HEK293T (cell line): ENCODE measurements around the gene TBX21.
A peak's percentile ranks its signal among the peaks of the same experiment; 100 is the strongest.
"Not testable (repeated sequence)": the region's sequence is repeated elsewhere in the genome, so short reads cannot be mapped to it uniquely, and the experiment has no call there.

Experiments
- CTCF ChIA-PET: fragments of 350-600 bp; formaldehyde crosslinking; extraction: SDS; loops from one replicate; lab custom pipeline; 2021; ENCODE audit warnings: antibody characterized with exemption, inconsistent platforms; lab: Yijun Ruan, JAX
- POLR2A ChIA-PET: fragments of 350-600 bp; formaldehyde crosslinking; extraction: SDS; loops from one replicate; lab custom pipeline; 2020; ENCODE audit warnings: antibody characterized with exemption, inconsistent platforms; lab: Yijun Ruan, JAX
- DNase-seq: peaks from one replicate; pipeline ENCODE4 v3.0.0; 2012; ENCODE audit warnings: mixed read lengths; ENCODE audit errors: extremely low spot score
- ARNT ChIP-seq: fragments of 450-650 bp; IDR thresholded peaks from 2 replicates; pipeline ENCODE4 v1.6.1; 2017; ENCODE audit warnings: mild to moderate bottlenecking
- BHLHE40 ChIP-seq: fragments of 450-650 bp; IDR thresholded peaks from 2 replicates; pipeline ENCODE4 v1.6.1; 2016; ENCODE audit warnings: mild to moderate bottlenecking, moderate library complexity, borderline replicate concordance
- ELF4 ChIP-seq: fragments of 450-650 bp; IDR thresholded peaks from 2 replicates; pipeline ENCODE4 v1.6.1; 2017; ENCODE audit warnings: antibody characterized with exemption
- FOXA1 ChIP-seq: fragments of 450-650 bp; IDR thresholded peaks from 2 replicates; pipeline ENCODE4 v1.6.1; 2016; ENCODE audit warnings: mild to moderate bottlenecking
- FOXK2 ChIP-seq: fragments of 450-650 bp; IDR thresholded peaks from 2 replicates; pipeline ENCODE4 v1.6.1; 2016; ENCODE audit warnings: mild to moderate bottlenecking
- FOXM1 ChIP-seq: fragments of 450-650 bp; IDR thresholded peaks from 2 replicates; pipeline ENCODE4 v1.6.1; 2017; ENCODE audit warnings: mild to moderate bottlenecking, borderline replicate concordance
- HDGF ChIP-seq: fragments of 450-650 bp; IDR thresholded peaks from 2 replicates; pipeline ENCODE4 v1.6.1; 2017; ENCODE audit warnings: antibody characterized with exemption, borderline replicate concordance
- L3MBTL2 ChIP-seq: fragments of 450-650 bp; conservative IDR thresholded peaks from 2 replicates; pipeline ENCODE4 v1.6.1; 2016; ENCODE audit warnings: mild to moderate bottlenecking
- LEF1 ChIP-seq: fragments of 450-650 bp; IDR thresholded peaks from 2 replicates; pipeline ENCODE4 v1.6.1; 2017; ENCODE audit warnings: mild to moderate bottlenecking, borderline replicate concordance
- NFRKB ChIP-seq: fragments of 450-650 bp; IDR thresholded peaks from 2 replicates; pipeline ENCODE4 v1.6.1; 2016; ENCODE audit warnings: mild to moderate bottlenecking, moderate library complexity
- PKNOX1 ChIP-seq: fragments of 450-650 bp; IDR thresholded peaks from 2 replicates; pipeline ENCODE4 v1.6.1; 2016
- SP1 ChIP-seq: fragments of 450-650 bp; IDR thresholded peaks from 2 replicates; pipeline ENCODE4 v1.6.1; 2017
- SUZ12 ChIP-seq: fragments of 450-650 bp; IDR thresholded peaks from 2 replicates; pipeline ENCODE4 v1.6.1; 2016; ENCODE audit warnings: mild to moderate bottlenecking
- TARDBP ChIP-seq: fragments of 450-650 bp; IDR thresholded peaks from 2 replicates; pipeline ENCODE4 v1.6.1; 2016
- ZNF384 ChIP-seq: fragments of 450-650 bp; IDR thresholded peaks from 2 replicates; pipeline ENCODE4 v1.6.1; 2016

Gene TBX21

DNA sequence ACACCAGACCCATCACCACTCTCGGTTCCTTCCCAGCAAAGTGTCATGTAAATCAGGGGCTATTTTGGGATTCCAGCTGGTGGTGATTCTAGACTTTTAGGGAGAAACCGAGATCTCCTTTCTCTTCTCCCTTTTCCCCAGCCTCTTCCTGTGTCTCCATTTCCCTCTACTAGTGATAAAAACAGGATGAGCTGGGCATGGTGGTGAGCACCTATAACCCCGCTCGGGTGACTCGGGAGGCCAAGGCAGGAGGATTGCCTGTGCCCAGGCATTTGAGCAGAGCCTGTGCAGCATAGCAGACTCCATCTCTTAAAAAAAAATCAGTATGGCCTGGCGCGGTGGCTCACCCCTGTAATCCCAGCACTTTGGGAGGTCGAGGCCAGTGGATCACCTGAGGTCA is 6.1 kb downstream of the TBX21 start:
- DNase-seq: no peak
- POLR2A ChIA-PET: no interaction called here
- CTCF ChIA-PET: interaction anchor here (0.8 kb wide), 1 partner anchor 40 kb away, joined by 3 read pairs; no protein-coding TSS in a partner anchor
- TF ChIP-seq L3MBTL2: no peak
- TF ChIP-seq BHLHE40: no peak
- TF ChIP-seq FOXM1: no peak

DNA sequence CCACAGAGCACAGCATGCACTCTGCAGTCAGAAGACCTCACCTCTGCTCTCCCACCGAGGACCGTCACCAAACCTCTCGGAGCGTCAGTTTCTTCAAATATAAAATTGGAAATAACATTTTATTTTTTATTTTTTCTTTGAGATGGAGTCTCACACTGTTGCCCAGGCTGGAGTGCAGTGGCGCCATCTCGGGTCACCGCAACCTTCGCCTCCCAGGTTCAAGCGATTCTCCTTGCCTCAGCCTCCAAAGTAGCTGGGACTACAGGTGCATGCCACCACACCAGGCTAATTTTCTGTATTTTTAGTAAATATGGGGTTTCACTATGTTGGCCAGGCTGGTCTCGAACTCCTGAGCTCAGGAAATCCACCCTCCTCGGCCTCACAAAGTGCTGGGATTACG is 6.9 kb downstream of the TBX21 start:
- CTCF ChIA-PET: interaction anchor here (1.4 kb wide), 1 partner anchor 76 kb away, joined by 6 read pairs; no protein-coding TSS in a partner anchor

DNA sequence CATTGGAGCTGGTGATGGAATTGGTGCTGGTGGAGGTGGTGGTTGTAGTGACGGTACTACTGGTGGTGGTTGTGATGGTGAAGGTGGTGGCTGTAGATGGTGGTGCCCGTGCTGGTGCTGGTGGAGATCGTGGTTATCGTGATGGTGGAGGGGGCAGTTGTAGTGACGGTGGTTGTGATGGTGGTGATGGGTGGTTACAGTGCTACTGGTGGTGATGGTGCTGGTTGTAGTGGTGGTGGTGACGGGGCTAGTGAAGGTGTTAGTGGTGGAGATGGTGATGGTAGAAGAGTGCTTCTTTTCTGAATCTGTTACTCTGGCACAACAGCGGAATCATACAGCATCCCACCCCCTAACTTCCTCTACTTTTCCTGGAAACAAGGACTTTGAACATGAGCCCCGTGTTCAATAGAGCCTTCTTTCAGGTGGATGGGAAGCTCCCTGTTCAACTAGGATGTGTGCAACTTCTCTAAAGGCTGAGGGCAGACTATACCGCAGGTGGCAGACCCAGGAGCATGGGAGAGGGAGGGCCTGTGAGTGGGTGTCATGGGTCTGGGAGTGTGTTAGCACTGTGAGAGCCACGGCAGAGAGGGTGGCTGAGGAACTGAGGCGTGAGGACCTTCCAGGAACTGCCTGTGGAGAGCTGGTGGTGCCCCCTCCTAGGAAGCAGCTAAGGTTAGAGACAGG is 8.2 kb downstream of the TBX21 start:
- no peak for TF ChIP-seq ZNF384
- ChIA-PET POLR2A (no interaction called here), CTCF (interaction anchor here (0.6 to 1.9 kb wide), 9 partner anchors 9 to 87 kb away, joined by 3 to 10 read pairs (median 5); partner anchors contain the start of gene TBX21)
- no peak for DNase-seq

More for the DNA sequence above, 6.9 kb downstream of the TBX21 start:
- DNase-seq: not testable (repeated sequence)
- POLR2A ChIA-PET: interaction anchor here (0.9 kb wide), 1 partner anchor 91 kb away, joined by 3 read pairs; the partner anchor contains the start of genes LRRC46 and MRPL10

GRCh38 chr17:47741793-47742145 is 8.7 kb downstream of the TBX21 start:
- DNase-seq: no peak

GRCh38 chr17:47742319-47743181 is 9.5 kb downstream of the TBX21 start:
- peak; percentile 83 for DNase-seq
- TF ChIP-seq ELF4 (no peak), FOXM1 (no peak), LEF1 (no peak), FOXK2 (no peak), SUZ12 (no peak), L3MBTL2 (no peak), SP1 (no peak), NFRKB (no peak), BHLHE40 (no peak), TARDBP (no peak), PKNOX1 (no peak), FOXA1 (no peak), HDGF (no peak), ARNT (no peak)
- ChIA-PET POLR2A (no interaction called here), CTCF (interaction anchor here (0.9 to 1.9 kb wide), 9 partner anchors 8 to 89 kb away, joined by 3 to 10 read pairs (median 4); partner anchors contain the start of genes LRRC46, MRPL10 and TBX21)

More at GRCh38 chr17:47741793-47742145, 8.7 kb downstream of the TBX21 start:
- ChIA-PET POLR2A (no interaction called here), CTCF (interaction anchor here (0.9 to 1.9 kb wide), 7 partner anchors 9 to 90 kb away, joined by 3 to 10 read pairs (median 4); partner anchors contain the start of genes LRRC46, MRPL10 and TBX21)
- TF ChIP-seq ELF4 (no peak), FOXM1 (no peak), BHLHE40 (no peak), FOXA1 (no peak), SP1 (no peak), FOXK2 (no peak), LEF1 (no peak), SUZ12 (no peak), HDGF (no peak), ZNF384 (no peak), ARNT (no peak), PKNOX1 (no peak), TARDBP (no peak)

DNA sequence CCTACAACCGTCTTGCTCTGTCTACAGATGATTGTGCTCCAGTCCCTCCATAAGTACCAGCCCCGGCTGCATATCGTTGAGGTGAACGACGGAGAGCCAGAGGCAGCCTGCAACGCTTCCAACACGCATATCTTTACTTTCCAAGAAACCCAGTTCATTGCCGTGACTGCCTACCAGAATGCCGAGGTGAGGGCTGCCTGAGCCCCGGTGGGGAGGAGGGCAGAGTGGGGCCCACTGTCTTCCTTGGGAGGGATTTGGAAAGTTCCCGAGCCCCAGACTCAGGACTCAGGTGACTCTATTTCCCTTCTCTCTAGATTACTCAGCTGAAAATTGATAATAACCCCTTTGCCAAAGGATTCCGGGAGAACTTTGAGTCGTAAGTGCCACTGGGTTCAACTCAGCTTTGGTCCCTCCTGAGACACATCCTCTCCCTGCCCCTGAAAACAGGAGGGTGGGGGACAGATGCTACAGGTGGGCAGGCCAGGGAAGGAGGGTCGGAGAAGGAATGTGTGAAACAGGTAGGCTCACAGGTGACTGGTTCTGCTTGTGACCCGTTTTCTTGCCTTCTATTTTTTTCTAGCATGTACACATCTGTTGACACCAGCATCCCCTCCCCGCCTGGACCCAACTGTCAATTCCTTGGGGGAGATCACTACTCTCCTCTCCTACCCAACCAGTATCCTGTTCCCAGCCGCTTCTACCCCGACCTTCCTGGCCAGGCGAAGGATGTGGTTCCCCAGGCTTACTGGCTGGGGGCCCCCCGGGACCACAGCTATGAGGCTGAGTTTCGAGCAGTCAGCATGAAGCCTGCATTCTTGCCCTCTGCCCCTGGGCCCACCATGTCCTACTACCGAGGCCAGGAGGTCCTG is 11.4 kb downstream of the TBX21 start:
- no peak for TF ChIP-seq FOXA1
- TF ChIP-seq SP1: no peak
- TF ChIP-seq ELF4: no peak
- TF ChIP-seq SUZ12: no peak
- TF ChIP-seq FOXK2: no peak
- TF ChIP-seq BHLHE40: no peak
- TF ChIP-seq HDGF: no peak
- no peak for TF ChIP-seq FOXM1
- no peak for TF ChIP-seq L3MBTL2
- TF ChIP-seq NFRKB: no peak
- ChIA-PET POLR2A (interaction anchor here (1.1 kb wide), 1 partner anchor 95 kb away, joined by 3 read pairs; the partner anchor contains the start of gene KPNB1), CTCF (interaction anchor here (1.2 to 1.9 kb wide), 4 partner anchors 12 to 79 kb away, joined by 3 to 5 read pairs (median 3); partner anchors contain the start of gene TBX21)
- peak; percentile 5 for DNase-seq
